Measurements from ENCODE around the gene SOST. TPM values are rescaled to one million over a fixed set of nuclear protein-coding genes. Genes with fewer than 3 reads are reported as not detected.

Gene SOST
- total RNA-seq, 1 donor from 2014 or later = not detected

DNA sequence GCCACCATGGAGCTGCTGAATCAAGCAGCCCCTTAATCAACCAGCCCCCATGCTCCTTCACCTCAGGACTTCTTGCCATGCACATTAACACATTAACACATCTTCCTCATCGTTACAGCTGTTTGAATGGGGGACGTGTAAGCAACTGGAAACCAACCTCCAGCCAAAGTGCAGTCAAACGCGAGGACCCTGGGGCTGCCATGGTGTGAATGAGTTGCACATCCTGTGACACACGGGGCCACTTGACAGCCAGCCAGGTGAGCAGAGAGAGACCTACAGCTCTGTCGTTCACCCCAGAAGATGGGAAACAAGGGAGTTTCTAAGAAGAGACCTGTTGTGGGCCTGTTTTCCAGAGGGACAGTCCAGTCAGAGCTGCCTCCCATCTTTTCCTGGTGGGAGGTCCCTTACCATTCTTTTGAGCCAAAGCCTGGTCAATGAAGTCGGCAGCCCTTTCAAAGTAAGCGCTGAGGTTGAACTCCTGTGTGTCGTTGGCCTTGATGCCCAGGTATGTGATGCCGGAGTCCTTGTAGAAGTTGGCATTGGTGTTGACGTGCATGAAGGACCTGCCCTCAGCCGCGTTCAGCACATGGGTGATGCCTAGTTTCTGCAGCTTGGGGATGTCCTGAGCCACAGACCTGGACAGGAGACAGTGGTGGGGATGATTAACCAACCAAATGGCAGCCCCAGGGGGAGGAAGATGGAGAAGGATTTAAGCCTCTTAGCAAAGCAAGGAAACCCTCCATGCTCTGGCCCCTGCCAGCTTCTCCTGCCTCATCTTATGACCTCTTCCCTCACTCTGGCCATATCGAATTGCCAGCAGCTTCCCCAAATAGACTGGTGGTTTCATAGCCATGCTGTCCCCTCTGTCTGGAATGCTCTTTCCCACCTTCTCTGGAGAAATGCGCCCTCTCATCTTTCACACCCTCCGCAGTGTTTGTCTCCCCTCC is 16.0 kb upstream of the SOST start:
- DNase-seq (ENCODE audit: low read depth) = no peak

DNA sequence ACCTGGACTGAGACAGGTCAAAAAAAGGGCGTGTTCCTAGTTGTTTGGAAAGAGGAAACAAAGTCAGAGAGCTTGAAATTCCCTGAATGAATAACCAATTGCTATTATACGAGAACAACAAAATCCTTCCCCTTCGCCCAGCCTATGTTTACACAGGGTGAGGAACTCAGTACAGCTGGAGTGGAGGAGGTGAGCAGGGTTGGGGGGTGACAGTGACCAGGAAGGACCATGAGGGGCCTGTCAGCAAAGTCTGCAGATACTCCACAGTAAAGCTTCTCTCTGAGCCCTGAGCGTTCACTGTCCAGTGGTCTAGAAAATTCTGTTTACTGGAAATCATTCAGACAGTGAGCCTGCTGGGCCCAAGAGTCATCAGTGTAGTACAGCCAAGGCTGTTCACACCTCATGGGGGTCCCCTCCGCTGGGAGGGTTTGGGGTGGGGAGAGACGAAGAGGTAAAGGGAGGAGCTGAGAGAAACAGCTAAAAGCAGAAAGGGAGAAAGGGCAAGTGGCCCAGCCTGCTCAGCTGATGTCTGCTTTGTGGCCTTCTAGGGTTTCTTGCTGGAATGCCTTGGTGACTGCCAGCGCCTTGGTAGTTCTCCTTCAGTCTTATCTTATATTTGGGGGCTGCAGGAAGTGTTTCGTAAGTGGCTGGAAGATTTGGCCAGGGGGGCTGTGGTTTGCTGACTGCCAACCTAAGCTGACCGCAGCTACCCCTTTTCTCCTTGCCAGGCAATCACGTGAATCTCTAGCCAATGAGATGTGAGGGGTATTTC is 14.5 kb upstream of the SOST start:
- no peak for DNase-seq (ENCODE audit: low read depth)

DNA sequence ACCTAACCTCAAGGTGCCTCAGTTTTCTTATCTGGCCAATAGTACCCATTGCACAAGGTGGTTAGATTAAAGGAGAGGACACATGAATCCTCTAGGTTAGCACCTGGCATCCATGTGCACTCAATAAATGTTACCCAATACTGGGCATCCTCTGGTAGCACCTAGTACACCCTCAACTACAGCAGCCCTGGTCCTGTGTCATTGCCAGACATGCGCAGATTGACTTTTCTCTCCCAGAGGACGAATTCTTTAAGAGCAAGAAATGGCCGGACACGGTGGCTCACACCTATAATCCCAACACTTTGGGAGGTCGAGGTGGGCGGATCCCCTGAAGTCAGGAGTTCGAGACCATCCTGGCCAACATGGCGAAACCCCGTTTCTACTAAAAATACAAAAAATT is 12.9 kb upstream of the SOST start:
- DNase-seq (ENCODE audit: low read depth) = no peak

DNA sequence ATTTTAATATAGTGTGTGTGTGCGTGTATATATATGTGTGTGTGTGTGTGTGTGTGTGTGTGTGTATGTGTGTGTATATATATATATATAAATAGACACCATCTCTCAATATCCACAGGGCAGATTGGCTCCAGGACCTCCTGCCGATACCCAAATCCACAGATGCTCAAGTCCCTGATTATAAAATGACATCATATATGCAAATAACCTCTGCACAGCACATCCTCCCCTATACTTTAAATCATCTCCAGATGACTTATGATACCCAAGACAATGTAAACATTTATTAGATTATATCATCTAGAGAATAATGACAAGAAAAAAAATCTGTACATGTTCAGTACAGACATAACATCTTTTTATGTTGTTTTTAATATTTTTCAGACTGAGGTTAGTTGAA is 12.4 kb upstream of the SOST start:
- no peak for DNase-seq (ENCODE audit: low read depth)

DNA sequence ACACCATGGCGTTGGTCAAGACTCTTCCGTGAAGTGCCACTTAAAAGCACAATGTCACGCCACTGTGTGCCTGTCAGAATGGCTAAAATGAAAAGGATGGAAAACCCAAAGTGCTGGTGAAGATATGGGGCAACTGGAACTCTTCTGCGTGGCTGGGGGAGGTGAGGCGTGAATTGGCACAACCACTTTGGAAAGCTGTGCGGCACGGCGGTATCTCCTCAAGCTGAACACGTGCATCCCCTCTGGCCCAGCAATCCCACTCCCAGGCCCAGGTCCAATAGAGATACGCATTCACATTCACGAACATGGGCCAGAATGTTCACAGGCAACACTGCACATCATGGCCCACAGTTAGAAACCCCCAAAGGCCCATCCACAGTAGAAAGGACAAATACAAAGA is 11.3 kb upstream of the SOST start:
- DNase-seq (ENCODE audit: low read depth) = no peak

GRCh38 chr17:43769426-43769825 is 10.8 kb upstream of the SOST start:
- no peak for DNase-seq (ENCODE audit: low read depth)

DNA sequence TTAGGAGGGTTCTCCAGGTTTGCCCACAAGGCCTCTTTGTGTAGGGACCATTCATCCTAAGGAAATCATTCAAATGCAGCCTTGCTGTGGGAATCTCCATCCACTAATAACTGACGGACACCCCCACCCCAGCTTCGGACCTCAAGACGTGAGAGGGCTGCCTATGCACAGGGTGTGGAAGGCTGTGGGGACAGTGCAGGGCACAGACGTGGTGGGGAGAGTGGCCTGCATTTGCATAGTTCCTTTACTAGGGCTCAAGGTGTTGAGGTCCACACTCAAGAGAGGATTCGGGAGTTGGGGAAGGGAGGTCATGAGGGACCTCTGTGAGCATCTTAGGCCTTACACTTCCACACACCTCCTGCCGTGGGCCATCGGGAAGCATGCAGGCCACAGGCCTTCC is 10.4 kb upstream of the SOST start:
- DNase-seq (ENCODE audit: low read depth) = no peak

GRCh38 chr17:43768382-43768781 is 9.8 kb upstream of the SOST start:
- no peak for DNase-seq (ENCODE audit: low read depth)

GRCh38 chr17:43767713-43768059 is 9.1 kb upstream of the SOST start:
- DNase-seq (ENCODE audit: low read depth) = no peak

GRCh38 chr17:43767053-43767712 is 8.6 kb upstream of the SOST start:
- no peak for DNase-seq (ENCODE audit: low read depth)

DNA sequence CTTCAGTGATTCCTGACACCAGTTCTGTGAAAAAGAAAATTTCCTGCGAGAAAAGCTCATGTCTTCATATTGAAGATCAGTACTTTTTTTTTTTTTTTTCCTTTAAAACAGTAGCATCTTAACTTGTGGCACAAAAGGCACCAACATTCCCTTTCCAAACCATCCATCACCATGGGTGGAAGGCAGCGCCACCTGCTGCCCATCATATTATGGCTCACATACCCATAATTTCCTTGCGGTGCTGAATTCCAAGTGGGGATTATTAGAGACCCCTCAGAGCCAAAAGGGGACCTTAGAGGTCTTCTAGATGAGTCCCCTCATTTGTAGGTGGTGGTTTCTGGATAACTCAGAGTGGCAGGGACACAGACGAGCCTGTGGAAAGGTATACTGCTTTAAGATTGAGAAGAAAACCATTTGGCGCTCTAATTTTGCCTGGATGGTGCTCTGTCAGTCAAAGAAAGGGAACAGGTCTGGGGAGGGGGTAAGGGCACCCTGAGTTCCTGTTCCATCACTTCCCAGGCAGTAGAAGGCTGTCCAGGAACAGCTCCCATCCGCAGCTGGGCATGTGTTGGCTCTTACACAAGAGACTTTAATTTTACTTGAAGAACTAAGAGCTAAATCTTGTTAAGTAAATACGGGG is 7.9 kb upstream of the SOST start:
- no peak for DNase-seq (ENCODE audit: low read depth)

- peak; percentile 88 for DNase-seq (ENCODE audit: low read depth)
These were observed 1.8 kb upstream of the SOST start for GRCh38 chr17:43760254-43760852.

- no peak for DNase-seq (ENCODE audit: low read depth)
These were observed 1.2 kb upstream of the SOST start for GRCh38 chr17:43759836-43760235.

DNA sequence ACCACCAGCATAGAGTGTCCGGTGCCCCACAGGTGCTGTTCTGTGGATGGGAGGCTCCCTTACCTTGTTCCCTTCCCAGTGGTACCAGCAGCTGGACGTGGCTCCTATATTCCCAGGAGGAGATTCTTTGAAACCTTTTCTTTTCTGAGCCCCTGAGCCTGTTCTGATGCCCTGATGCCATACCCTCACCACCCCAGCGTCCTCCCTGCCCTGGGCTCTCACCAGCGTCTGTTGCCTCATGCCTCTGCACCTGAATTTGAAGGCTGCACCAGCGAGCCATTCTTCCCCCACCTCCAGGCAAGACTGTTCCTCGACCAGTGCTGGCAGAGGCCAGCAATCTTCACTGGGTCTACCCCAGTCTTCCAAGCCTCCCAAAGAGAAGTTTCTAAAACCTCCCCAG is 505 bp downstream of the SOST start:
- no peak for DNase-seq (ENCODE audit: low read depth)

GRCh38 chr17:43757171-43757660 is 1.4 kb downstream of the SOST start:
- no peak for DNase-seq (ENCODE audit: low read depth)

GRCh38 chr17:43756201-43756600 is 2.4 kb downstream of the SOST start:
- DNase-seq (ENCODE audit: low read depth) = no peak

DNA sequence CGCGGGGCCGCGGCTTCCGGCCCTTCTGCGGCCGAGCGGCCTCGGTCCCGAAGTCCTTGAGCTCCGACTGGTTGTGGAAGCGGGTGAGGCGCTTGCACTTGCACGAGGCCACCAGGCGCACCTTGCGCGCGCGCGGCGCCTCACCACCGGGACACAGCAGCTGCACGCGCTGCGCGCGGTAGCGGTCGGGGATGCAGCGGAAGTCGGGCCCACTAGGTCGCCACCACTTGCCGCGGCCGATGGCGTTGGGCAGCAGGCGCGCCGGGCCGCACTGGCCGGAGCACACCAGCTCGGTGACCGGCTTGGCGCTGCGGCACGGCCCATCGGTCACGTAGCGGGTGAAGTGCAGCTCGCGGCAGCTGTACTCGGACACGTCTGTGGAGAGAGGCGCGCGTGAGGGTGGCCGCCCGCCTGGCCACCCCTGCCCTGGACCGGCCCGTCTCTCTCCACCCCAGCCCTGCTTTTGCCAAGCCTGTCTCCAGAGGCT is 3.2 kb downstream of the SOST start:
- no peak for DNase-seq (ENCODE audit: low read depth)

GRCh38 chr17:43754947-43755346 is 3.6 kb downstream of the SOST start:
- DNase-seq (ENCODE audit: low read depth) = no peak

GRCh38 chr17:43753493-43754129 is 5.0 kb downstream of the SOST start:
- no peak for DNase-seq (ENCODE audit: low read depth)

GRCh38 chr17:43750153-43750552 is 8.4 kb downstream of the SOST start:
- DNase-seq (ENCODE audit: low read depth) = no peak

- DNase-seq (ENCODE audit: low read depth) = no peak
These were observed 13.1 kb downstream of the SOST start for GRCh38 chr17:43745541-43745940.
